GM12878 (cell line): ENCODE results near the gene SYCE1. TPM values are rescaled to one million over a fixed set of nuclear protein-coding genes. Genes with fewer than 3 reads are reported as not detected.

Source experiments
- ATAC-seq: fragments of 200-7000 bp; cut with Tn5 transposase; 3 replicates; pipeline ENCODE4 v1.9.1; 2020; ENCODE audit warnings: mild to moderate bottlenecking, moderate library complexity
- BruUV-seq: library from RNA; stranded (reverse); fragments of 400-500 nt; replicated peaks from 2 replicates; lab custom pipeline; 2021; lab: Mats Ljungman, UMichigan
- CTCF ChIA-PET: fragments of 300-600 bp; sonication (Branson Sonifier 250); formaldehyde crosslinking; extraction: SDS; loops from one replicate; lab custom pipeline; 2021; ENCODE audit warnings: inconsistent platforms; lab: Yijun Ruan, JAX
- POLR2A ChIA-PET: fragments of 350-600 bp; formaldehyde crosslinking; extraction: SDS; loops from one replicate; lab custom pipeline; 2021; ENCODE audit warnings: inconsistent platforms; lab: Charles Lee
- RAD21 ChIA-PET: fragments of 300-600 bp; sonication (Branson Sonifier 250); formaldehyde crosslinking; loops from one replicate; lab custom pipeline; 2023; ENCODE audit warnings: antibody characterized with exemption; ENCODE audit not compliant: unreplicated experiment; lab: Charles Lee
- SMC1A ChIA-PET: fragments of 300-600 bp; sonication (Branson Sonifier 250); formaldehyde crosslinking; loops from one replicate; lab custom pipeline; 2023; ENCODE audit not compliant: unreplicated experiment, uncharacterized antibody; lab: Charles Lee
- DNase-seq: peaks from one replicate; pipeline ENCODE4 v3.0.0-alpha.2; 2011; ENCODE audit warnings: low read depth, low spot score
- FAIRE-seq: peaks from 3 replicates; lab custom pipeline; 2011; peaks lifted over from hg19 to GRCh38; lab: Jason Lieb, UNC
- H2AFZ ChIP-seq: 2 replicates; pipeline ENCODE4 v1.6.0; 2011; ENCODE audit warnings: low read depth, low read length, control low read depth; ENCODE audit not compliant: control insufficient read depth
- H3K27ac ChIP-seq: 2 replicates; pipeline ENCODE4 v1.5.1; 2011; ENCODE audit warnings: control low read depth; ENCODE audit not compliant: control insufficient read depth, insufficient read depth
- H3K27me3 ChIP-seq, 2 experiments: replicated peaks in 1 of 2; 2 replicates each; pipeline versions ENCODE4 v1.6.0 to v1.6.1; 2011; ENCODE audit warnings: low read length in 1 of 2; ENCODE audit not compliant: control insufficient read depth in 2 of 2, insufficient read depth in 2 of 2
- H3K36me3 ChIP-seq, 2 experiments: 2 replicates each; pipeline ENCODE4 v1.5.1; 2011; ENCODE audit warnings: low read length in 1 of 2; ENCODE audit not compliant: control insufficient read depth in 2 of 2, insufficient read depth in 2 of 2
- H3K4me1 ChIP-seq: 2 replicates; pipeline ENCODE4 v1.6.1; 2011; ENCODE audit warnings: mild to moderate bottlenecking, low read length, moderate library complexity, mixed read lengths; ENCODE audit not compliant: control insufficient read depth, insufficient read depth
- H3K4me2 ChIP-seq: 2 replicates; pipeline ENCODE4 v1.6.0; 2011; ENCODE audit warnings: control low read depth; ENCODE audit not compliant: control insufficient read depth, insufficient read depth
- H3K4me3 ChIP-seq: fragments of 200-600 bp; sonication (generic); 2 replicates; pipeline ENCODE4 v1.5.1; 2016
- H3K79me2 ChIP-seq: 2 replicates; pipeline ENCODE4 v1.6.0; 2011; ENCODE audit warnings: low read length; ENCODE audit not compliant: control insufficient read depth, insufficient read depth
- H3K9ac ChIP-seq: 2 replicates; pipeline ENCODE4 v1.8.0; 2011; ENCODE audit warnings: low read length, control low read depth, mixed read lengths; ENCODE audit not compliant: control insufficient read depth, insufficient read depth
- H3K9me3 ChIP-seq: replicated peaks from 3 replicates; pipeline ENCODE4 v1.5.1; 2011; ENCODE audit warnings: mild to moderate bottlenecking, low read length; ENCODE audit not compliant: control insufficient read depth, insufficient read depth
- H4K20me1 ChIP-seq: 2 replicates; pipeline ENCODE4 v1.6.0; 2011; ENCODE audit not compliant: control insufficient read depth, insufficient read depth
- ATF7 ChIP-seq: fragments of 450-650 bp; IDR thresholded peaks from 2 replicates; pipeline ENCODE4 v1.6.1; 2016; ENCODE audit warnings: low read depth, mild to moderate bottlenecking
- BCL3 ChIP-seq: IDR thresholded peaks from 2 replicates; pipeline ENCODE4 v1.6.1; 2011; ENCODE audit warnings: borderline replicate concordance, low read depth, mild to moderate bottlenecking, moderate library complexity, low read length; ENCODE audit not compliant: insufficient read depth, poor library complexity, severe bottlenecking
- BHLHE40 ChIP-seq, 2 experiments: fragments of 450-650 bp in 1 of 2; IDR thresholded peaks; 2 replicates each; pipeline ENCODE4 v1.6.1; 2011 to 2017; ENCODE audit warnings: low read depth in 2 of 2, borderline replicate concordance in 1 of 2, improper control_type of control experiment in 1 of 2, low read length in 1 of 2, mild to moderate bottlenecking in 1 of 2
- EZH2 ChIP-seq: IDR thresholded peaks from 2 replicates; pipeline ENCODE4 v1.6.1; 2012; ENCODE audit warnings: low read depth, mild to moderate bottlenecking, control low read depth, inconsistent platforms, low read length, borderline replicate concordance; ENCODE audit not compliant: control insufficient read depth
- MYB ChIP-seq: fragments of 150-350 bp; IDR thresholded peaks from 2 replicates; pipeline ENCODE4 v1.6.1; 2014; ENCODE audit warnings: mild to moderate bottlenecking, low read depth, low read length, borderline replicate concordance
- NFYA ChIP-seq: IDR thresholded peaks from 2 replicates; pipeline ENCODE4 v1.6.1; 2011; ENCODE audit warnings: low read depth, mild to moderate bottlenecking, low read length, improper control_type of control experiment, borderline replicate concordance
- PRDM15 ChIP-seq: fragments of 450-650 bp; formaldehyde crosslinking; IDR thresholded peaks from 2 replicates; pipeline ENCODE4 v1.4.0; 2020; ENCODE audit warnings: mild to moderate bottlenecking, moderate library complexity
- SKIL ChIP-seq: fragments of 450-650 bp; IDR thresholded peaks from 2 replicates; pipeline ENCODE4 v1.6.1; 2017; ENCODE audit warnings: mild to moderate bottlenecking, low read depth, inconsistent platforms; ENCODE audit not compliant: poor library complexity, severe bottlenecking
- USF1 ChIP-seq: IDR thresholded peaks from 2 replicates; pipeline ENCODE4 v1.6.1; 2011; ENCODE audit warnings: borderline replicate concordance, low read depth, mild to moderate bottlenecking, moderate library complexity, mixed read lengths, low read length; ENCODE audit not compliant: insufficient read depth; ENCODE audit errors: extremely low read length
- ZNF217 ChIP-seq: fragments of 450-650 bp; IDR thresholded peaks from 2 replicates; pipeline ENCODE4 v1.6.1; 2017; ENCODE audit warnings: antibody characterized with exemption, mild to moderate bottlenecking
- ZZZ3 ChIP-seq: IDR thresholded peaks from 2 replicates; pipeline ENCODE4 v1.6.1; 2011; ENCODE audit warnings: low read depth; ENCODE audit not compliant: control insufficient read depth, insufficient read length
- WGBS: methylation state at CpG from one replicate; pipeline ENCODE4 v1.1.6; 2016; ENCODE audit warnings: low lambda C conversion rate; ENCODE audit not compliant: insufficient replicate concordance, insufficient coverage; ENCODE audit errors: missing lambda C conversion rate; 5-methylcytosine and 5-hydroxymethylcytosine counted together
- in situ Hi-C: fragments of 300-500 bp; cut with MboI; formaldehyde crosslinking; loops from 9 replicates; pipeline ENCODE4 v1.14.3; 2018; ENCODE audit warnings: mixed read lengths
- intact Hi-C: fragments of 100-400 bp; cut with micrococcal nuclease; formaldehyde crosslinking; loops from one replicate; pipeline ENCODE4 v1.14.2; 2022; ENCODE audit not compliant: unreplicated experiment
- polyA plus RNA-seq, 11 experiments: library from polyadenylated mRNA; depleted of rRNA in 4 of 11; unstranded in 6 of 11; stranded (reverse) in 5 of 11; fragments of >200 nt; fragmentation: Nextera tagmentation in 4 of 11; fragmentation: Illumina TruSeq in 1 of 11; extraction: Ambion mirVana in 4 of 11; extraction: Trizol in 1 of 11; gene quantifications; 1 replicate in 1 of 11; 2 replicates in 10 of 11; pipeline versions ENCODE4 v1.2.1 to v1.2.3, GENCODE V29; 2011 to 2016; ENCODE audit warnings: inconsistent platforms in 2 of 11, missing spikeins in 2 of 11, low read depth in 1 of 11
- total RNA-seq, 4 experiments: library from RNA; depleted of rRNA in 3 of 4; stranded (reverse); fragments of >200 nt in 3 of 4; fragmentation: Illumina TruSeq in 1 of 4; extraction: Trizol in 1 of 4; gene quantifications; 2 replicates each; pipeline versions ENCODE4 v1.2.1 to v1.2.3, GENCODE V29; 2013 to 2021

Gene SYCE1
- total and polyA plus RNA-seq, 10 of the 15 experiments (the other 5 are each of a cell fraction or from before 2014, with no cell fraction given) = not detected

GRCh38 chr10:133590226-133590969 lies 25.0 kb upstream of the SYCE1 start:
- Histone ChIP-seq H3K9me3 (no peaks in the 10 kb centered on the region), H3K9ac (no peak overlapping the region), H3K4me1 (no peaks in the 10 kb centered on the region), H2AFZ (no peak overlapping the region), H3K79me2 (no peaks in the 10 kb centered on the region), H3K27ac (no peak overlapping the region), H3K4me2 (no peak overlapping the region), H4K20me1 (no peaks in the 10 kb centered on the region), H3K27me3 (peaks cover 0 to 1% of the 10 kb centered on the region in 2 experiments; a peak in 2 of 4 replicates), H3K4me3 (no peak overlapping the region), H3K36me3 (no peaks in the 10 kb centered on the region)
- DNase-seq (no peak), FAIRE-seq (no peak), ATAC-seq (no peak)
- ChIA-PET POLR2A (no interaction called here), RAD21 (no interaction called here), SMC1A (no interaction called here), CTCF (no interaction called here)
- BruUV-seq = no TSS peak
- in situ Hi-C loops = no loop called here
- intact Hi-C loops = no loop called here
- TF ChIP-seq BHLHE40 (IDR thresholded peaks at IDR 0.05; ENCODE audit: borderline replicate concordance in 1 of 2, low read depth in 2 of 2, low read length in 1 of 2) (no peak), ATF7 (no peak), SKIL (no peak), BCL3 (no peak), NFYA (no peak), ZNF217 (no peak), MYB (no peak), USF1 (no peak), PRDM15 (no peak), EZH2 (no peak), ZZZ3 (no peak)
- whole genome bisulfite sequencing = 13% methylated on average over 13 of the region's 13 CpGs
